Activated CD4-positive, alpha-beta T cell treated with anti-CD3 and anti-CD28 coated beads, Interleukin-10, Interleukin-2, amounts not matched to agents 100 ng/mL and 50 ng/mL, durations not matched to agents 16 hours and 8 hours (primary cell): ENCODE results near the gene LDLRAD4.
A peak's percentile ranks its signal among the peaks of the same experiment; 100 is the strongest.

Experiments used
- DNase-seq: peaks from one replicate; pipeline ENCODE4 v3.0.0-alpha.2; 2020

Gene LDLRAD4

DNA sequence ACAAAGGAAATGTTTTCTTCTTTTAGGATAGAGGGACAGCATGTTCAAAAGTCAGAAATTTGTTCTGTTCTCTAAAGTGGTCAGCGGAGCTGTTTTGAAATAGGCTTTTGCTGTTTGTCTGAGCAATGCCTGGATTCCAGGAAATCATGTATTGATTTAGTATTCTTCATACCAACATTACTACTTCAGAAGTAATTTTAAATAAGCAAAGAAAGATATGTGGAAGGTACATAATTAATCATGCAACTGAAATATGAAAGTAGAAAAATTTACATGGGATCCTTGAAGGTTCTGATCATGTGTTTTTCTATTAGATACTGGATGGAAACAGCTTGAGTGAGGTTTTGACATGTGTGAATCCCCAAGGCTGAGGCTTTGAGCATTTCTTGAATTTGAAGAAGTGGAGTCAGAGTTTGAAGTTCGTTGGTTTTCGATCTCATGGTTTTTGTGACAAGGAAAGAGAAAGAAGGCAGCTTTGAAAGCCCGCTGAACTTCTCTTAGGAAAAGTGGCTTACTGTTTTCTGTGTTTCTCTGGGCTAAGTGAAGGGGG is 220.0 kb downstream of the LDLRAD4 start:
- peak; percentile 38 for DNase-seq

DNA sequence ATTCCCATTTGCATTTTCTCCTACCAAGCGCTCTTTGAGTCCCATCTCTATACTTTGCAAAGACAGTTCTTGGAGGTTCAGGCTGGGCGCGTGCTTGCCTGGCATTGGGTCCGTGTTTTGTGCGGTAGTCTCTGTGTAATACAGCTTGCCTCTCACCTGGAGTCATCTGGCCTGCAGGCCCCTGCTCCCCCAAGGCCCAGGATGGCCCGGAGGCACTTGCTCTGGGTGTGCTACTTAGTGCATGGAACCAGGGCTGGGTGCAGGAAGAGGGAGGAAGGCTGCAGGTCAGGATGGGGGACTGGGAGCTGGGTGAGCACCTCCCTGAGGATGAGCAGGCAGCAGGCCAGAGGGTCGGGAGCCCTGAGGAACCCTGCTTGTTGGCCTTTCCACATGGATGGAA is 220.9 kb downstream of the LDLRAD4 start:
- DNase-seq, result no peak

DNA sequence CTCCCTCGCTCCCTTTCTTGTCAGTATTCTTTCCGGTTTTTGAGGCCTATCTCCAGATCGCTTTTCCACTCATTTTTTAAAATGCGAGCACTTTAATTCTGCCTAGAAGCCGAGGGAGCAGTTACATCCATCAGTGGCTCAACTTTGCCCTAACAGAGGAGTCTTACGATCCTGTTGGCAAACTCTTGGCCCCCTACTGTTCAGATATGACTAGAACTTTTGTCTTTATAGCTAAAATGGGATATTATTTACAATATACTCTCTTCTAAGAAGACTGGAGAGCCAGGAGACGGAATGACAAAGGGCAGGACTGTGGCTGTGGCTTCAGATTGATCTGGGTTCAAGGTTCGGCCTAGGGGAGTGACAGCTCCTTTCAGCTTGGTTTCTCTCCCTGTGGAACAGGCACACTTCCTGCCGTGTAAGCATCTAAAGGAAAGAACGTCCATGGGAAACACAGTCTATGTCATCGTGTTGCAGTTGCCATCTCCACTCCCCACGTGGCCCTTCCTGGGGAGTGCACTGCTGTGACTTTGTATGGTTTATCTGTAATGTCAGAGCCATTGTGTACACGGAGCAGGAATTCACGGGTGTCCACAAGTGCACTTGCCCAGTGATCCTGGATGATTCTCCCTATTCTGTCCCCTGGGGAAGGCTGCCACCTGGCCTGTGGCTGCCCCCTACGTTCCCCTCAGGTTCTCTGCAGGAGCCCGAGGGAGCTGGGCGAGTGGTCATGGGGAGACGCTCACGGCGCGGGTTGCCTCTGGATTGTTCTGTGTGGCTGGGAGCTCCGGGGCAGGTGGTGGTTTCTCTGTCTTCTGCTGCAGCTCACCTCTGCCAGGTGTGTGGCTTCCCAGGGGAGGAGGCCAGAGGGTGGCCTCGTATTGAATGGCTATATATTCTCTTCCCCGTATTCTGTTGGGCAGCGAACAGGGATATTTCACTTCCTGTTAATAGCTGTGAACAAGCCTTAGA is 222.0 kb downstream of the LDLRAD4 start:
- DNase-seq, result no peak

DNA sequence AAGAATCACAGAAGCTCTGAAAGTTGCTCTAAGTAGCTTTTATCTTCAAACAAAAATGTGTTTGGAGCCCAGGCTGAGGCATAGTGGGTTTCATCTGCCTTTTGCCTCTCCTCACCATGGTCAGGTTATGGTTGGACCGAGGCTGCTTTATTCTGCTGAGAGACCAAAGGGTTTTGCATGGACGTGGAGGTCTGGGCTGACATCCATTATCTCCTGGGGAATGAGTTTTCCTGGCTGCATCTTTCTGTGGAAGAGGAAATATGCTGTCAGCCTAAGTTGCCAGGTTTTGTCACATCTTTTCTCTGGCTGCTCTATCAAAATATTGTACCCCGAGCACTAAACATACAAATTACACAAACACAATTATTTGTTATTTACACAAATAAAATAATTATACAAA is 223.2 kb downstream of the LDLRAD4 start:
- no peak for DNase-seq

DNA sequence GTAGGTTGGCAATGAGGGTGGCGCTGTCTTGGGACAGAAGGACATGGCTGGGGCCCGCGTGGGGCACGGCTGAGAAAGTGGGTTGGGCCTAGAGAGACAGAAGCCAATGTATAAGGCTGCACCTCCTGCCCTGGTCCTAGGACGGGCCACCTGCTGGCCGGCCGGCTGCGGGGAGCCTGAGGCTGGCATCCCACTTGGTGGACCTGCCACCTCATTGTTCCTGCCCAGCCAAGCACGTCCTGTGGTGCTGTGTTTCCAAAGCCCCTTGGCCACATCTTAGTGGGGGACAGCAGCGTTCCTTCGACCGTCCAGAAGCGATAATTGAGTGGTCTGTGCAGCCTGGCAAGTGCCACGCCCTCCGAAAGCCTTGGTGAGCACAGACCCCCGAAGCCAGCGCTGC is 223.9 kb downstream of the LDLRAD4 start:
- no peak for DNase-seq

DNA sequence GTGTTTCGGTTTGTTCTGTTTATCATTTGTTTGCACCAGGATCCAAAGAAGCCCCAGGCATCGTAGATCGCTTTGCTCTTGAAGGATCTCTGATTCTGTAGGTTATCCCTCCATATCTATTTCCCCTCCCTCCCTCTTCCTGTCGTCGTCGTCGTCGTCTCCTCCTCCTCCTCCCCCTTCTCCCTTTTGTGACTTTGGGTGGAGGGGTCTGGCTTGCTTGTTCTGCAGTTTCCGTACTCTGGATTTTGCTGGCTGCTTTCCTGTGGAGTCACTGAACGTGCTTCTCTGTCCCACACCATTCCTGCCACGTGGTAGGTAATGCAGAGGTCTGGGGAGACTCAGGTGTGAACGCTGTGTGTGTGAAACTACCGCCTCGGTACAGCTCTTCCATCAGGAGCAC is 225.0 kb downstream of the LDLRAD4 start:
- DNase-seq, result no peak

DNA sequence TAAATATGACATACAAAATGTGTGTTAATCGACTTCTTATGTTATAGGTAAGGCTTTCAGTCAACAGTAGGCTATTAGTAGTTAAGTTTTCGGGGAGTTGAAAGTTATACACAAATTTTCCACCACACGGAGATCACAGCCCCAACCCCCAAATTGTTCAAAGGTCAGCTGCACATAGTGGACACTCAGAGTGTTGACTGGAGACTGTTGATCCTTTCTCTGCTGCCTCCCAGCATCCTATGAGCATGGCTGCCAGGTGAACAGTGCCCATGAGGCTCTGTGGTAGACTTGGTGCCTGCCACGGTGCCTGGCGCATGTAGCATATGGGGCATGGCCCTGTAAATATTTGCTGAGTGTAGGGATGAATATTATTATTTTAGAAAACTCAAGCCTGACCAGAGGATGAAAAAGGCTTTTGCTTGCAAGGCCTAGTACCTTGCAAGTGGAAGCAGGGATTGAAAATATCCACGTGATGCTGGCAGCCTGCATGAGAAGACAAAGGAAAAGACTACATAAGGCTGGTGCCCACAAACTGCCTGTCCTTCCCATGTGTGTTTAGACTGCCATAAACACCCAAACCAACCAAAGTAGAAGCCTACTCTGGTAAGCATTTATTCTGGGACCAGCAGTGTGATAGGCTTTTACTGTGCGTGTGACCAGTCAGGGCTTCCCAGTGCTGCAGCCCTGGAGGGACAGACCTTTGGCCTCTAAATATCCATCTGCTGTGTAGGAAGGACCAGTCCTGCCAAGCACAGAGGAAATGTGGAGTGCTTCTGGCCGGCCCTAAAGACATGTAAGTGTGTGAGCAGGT is 226.1 kb downstream of the LDLRAD4 start:
- no peak for DNase-seq

DNA sequence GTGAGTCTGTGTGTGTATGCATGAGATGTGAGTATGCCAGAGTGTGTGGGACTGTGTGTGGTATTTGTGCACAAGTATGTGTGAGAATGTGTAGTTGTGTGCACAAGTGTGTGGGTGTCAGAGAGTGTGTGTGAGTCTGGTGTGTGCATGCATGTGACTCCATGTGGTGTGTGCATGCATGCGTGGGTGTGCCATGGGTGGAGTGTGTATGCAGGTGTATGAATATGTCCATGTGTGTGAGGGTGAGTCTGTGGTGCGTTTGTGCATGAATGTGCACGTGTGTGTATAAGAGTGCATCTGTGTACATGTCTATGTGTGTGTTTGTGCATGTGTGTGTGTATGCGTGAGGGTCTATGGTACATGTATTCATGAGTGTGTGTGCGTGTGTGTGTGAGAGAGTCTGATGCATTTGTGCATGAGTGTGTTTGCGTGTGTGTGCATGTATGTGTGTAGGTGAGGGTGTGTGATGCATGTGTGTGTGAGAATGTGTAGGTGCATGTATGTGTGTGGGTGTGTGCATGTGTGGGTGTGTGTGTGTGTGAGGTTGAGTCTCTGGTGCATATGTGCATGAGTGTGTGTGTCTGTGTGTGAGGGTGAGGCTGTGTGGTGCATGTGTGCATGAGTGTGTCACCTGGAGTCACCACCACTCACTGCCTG is 226.8 kb downstream of the LDLRAD4 start:
- no peak for DNase-seq

DNA sequence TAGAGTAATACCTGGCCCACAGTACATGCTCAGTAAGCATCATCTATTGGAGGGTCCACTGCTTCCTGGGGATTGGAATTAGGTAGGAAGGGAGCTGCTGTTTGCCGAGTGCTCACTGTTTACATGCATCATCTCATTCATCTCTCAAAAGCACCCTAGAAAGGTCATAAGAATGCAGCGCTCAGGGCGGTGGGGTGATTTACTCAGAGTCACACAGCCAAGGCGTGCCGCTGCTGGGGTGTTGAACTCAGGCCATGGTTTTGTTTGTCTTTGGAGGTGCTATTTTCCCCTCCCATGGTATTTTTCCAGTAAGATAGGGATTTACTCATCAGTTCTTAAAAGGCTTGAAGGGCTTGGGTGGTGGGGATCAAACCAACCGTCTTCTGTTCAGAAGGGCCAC is 227.5 kb downstream of the LDLRAD4 start:
- DNase-seq, result no peak

DNA sequence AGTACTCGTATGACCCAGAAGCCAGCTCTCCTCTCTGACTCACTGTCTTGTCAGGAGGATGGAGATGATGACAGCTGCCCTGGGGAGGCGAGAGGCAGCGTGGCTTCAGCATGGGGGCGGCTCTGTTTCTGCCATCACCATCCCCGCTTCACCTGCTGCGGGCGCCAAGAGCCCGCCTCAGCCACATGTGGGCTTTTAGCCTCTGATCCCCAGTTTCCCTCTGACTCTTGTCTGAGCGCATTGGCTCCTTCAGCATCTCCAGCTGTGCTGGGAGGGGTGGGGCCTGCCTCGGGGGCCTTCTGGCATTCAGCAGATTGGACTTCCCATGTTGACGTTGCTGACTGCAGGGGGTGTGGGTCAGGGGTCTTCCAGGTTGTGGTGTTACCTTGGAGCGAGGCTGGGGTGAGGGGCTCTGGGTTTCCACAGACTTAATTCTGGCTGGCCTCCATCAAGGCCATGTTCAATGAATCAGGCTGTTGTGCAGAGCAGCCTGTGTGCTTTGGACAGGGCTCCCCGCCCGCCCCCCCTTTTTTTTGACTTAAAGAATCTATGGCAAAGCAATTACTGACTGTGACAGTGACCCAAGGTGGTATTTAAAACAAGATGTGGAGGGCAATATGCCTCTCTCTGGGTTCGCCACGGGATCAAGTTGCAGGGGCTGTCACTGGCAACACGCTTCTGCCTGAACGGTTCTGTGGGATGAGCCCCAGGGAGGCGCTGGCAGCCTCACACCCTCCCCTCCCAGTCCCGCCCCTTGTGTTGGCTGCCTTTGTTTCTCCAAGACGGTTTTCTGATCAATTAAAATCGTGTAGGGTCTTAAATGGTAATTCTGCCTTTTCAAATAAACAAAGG is 228.3 kb downstream of the LDLRAD4 start:
- peak; percentile 68 for DNase-seq

DNA sequence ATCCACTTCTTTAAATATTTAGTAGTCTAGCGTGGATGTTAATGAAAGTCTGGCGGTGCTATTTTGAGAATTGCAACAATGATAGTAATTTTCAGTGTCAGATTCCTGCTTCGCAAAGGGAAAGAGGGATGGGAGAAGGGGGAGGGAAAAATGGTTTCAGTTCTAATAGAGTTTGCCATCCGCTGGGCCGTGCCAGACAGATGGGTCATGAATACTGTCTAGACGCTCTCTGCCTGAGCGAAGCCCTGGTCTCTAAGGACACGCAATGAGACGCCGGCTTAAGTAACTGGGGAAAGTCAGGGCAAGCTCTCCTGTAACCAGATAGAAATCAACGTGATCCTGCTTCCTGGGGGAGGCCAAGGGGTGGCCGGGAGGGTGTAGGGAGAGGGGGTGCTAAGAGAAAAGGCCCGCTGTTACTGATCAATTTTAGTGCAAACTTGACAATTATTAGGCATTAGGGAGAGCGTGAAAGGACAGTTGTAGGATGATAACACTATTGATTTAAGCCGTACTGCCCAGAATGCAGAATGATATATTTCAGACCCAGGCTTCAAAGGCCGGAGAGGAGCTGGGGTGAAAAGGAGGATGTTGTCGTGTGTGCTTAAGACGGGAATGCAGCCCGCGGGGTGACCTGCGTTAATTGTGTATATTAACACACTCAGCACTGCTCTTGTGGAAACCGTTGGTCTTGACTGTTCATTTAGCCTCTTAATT is 229.2 kb downstream of the LDLRAD4 start:
- no peak for DNase-seq

DNA sequence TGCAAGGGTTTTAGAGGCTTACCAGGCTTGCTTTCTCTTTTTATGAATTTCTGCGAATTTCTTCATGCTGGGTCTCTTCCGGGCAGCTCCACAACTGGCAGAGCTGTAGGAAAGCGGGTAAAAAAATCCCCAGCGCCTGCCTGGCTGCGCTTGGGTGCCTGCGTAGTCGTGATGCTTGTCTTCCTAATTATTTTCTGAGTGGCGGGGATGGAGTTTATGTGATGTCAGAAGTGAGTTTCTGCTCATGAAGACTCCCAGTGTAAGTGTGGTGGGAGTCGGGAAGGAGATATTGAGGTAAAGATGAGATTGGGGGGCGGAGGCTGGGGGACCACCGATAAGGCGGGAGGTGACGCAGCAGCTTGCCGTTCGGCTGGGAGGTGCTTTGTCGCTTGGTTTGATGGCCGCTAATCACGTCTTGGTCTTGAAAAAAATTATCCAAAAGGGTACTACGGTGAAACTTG is 229.8 kb downstream of the LDLRAD4 start:
- DNase-seq, result no peak

DNA sequence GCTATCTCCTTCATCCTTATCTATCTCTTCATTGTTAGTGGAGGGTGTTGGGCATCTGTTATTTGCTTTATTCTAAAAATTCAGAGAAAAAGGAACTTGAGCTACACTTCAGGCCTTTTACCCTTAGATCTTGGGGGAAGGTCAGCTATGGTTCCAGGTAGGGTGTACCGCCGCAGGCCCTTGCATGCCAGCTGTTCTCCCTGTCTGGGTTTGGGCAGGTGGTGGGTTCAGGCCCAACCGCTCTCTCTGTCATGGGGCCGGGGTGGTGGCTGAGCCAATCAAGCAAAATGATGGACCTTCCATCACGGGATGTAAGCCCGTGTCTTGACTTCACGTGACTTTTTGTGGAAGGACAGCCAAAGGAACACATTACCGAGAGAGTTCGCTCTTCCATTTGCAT is 231.1 kb downstream of the LDLRAD4 start:
- DNase-seq, result no peak

DNA sequence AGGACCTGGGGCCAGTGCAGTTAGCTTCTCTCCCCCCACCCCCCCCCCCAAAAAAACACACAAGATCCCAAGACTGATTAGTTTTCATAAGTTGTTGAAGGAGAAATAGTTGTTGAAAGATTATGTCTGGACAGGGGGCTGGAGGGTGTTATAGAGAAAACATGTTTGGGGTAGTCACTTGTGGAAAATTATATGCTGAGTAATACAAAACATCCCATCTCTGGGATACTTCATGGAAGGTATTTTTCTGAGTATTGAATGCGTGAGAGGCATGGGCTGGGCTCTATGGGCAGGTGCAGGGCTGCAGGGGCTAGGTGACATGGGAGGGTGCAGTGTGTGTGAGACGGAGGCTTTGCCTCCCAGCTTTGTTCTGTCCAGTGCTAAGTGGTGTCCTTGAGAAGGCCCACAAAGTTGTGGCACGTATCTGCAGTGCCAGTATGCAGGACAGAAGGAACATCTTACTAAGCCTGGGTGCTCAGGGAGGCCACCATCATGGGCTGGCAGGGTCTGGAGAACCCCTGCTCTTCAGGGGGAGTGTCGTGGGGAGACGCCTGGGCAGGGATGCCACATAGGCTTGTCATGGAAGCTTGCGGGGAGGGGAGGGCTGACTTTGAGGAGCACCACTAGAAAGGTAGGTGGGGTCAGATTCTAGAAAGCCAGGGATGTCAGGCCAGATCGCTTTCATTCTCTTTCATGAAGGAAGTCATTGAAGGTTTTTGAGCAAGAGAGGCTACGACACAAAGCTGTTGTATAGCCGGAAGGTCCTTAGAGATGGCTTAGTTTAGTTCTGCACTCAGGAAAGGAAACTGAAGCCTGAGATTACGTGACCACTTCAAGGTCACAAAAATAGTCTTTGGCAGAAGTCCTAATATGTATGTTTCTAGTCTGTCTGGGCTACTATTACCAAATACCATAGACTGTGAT is 232.0 kb downstream of the LDLRAD4 start:
- no peak for DNase-seq

DNA sequence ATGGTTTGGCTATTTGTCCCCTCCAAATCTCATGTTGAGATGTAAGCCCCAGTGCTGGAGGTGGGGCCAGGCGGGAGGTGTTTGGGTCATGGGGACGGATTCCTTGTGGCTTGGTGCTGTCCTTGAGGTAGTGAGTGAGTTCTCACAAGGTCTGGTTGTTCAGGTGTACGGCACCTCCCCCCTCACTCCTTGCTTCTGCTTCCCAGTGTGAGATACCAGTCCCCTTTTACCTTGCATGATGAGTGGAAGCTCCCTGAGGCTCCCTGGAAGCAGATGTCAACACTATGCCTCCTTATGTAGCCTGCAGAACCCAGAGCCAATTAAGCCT is 232.6 kb downstream of the LDLRAD4 start:
- DNase-seq, result no peak

DNA sequence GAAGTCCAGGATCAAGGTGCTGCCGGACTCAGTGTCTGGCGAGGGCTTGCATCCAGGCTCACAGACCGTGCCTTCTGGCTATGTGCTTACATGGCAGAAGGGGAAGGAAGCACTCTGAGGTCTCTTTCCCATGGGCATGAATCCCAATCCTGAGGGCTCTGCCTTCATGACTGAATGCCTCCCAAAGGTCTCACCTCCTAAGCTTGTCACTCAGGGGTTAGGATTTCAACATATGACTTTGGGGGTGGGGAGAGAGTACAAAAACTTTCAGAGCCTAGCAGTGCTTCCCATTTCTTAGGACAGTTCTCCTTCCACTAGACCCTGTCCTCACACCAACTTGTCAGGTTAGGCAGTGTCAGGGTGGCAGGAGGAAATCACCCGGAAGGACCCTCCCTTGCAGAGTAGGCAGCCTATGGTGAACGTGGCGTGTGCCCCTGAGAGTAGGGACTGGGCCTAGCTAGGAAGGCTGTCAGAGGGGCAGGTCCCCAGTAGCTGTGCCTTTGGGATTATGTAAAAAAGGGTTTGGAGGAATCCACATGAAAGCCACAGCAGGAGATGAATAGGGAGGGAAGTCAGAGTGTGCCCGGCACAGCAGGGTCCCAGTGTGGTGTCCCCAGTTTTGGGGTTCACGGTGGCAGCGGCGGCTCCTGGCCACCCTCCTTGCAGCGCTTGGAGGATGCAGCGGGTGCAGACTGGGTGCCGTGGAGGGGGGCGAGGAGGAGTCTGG is 233.3 kb downstream of the LDLRAD4 start:
- no peak for DNase-seq

DNA sequence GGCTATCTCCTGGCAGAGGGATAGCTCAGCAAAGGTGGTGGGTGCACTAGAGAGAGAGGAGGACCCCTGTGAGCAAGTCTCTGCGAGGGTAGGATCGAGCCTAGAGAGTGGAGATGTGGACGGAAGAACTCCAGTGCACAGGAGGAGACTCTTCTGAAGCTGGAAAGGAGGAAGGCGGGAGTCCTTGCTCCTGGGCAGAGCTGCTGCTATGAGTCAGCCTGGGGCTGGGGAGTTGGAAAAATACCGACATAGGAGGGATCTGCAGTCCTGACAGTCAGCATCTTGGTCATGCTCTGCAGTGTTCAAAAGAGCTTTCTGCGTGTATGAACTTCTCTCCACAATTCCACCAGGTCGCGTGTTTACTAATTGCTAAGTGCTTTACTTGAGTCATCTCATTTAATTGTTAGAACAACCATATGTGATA is 233.8 kb downstream of the LDLRAD4 start:
- DNase-seq, result no peak

DNA sequence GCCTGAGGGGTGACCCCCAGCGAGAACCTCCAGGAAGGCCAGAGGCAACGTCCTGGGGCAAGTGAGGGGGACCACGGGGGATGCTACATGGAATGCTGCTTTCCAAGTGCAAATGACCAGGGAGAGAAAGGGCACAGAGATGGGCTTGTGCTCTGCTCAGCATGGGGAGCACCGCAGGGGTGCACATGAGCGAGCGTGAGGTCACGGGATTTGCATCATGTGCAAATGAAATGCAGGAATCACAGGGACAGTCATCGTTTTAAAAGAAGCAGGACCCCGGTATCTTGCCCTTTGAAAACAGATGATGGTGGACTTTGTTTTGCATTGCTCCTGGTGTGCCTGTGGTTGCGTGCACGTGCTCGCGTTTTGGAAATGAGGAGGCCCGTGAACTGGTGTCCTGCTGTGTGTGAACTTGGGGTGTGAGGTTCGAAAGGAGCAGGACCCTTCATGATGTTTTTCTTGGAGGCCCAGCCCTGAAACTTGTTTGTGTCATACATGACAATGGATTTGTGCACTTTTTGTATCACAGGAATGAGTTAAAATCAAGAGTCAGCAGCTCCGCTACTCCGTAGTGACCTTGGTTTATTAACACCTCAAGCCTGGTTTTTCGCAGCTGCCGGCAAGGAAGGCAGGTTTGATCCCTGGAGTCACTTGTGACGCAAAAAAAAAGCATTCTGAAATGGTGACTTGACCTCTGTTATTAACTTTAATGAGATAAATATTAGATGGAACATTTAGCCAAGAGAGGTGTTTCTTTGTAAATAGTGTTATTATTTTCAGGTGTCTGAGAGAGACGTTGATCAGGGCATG is 234.5 kb downstream of the LDLRAD4 start:
- no peak for DNase-seq

DNA sequence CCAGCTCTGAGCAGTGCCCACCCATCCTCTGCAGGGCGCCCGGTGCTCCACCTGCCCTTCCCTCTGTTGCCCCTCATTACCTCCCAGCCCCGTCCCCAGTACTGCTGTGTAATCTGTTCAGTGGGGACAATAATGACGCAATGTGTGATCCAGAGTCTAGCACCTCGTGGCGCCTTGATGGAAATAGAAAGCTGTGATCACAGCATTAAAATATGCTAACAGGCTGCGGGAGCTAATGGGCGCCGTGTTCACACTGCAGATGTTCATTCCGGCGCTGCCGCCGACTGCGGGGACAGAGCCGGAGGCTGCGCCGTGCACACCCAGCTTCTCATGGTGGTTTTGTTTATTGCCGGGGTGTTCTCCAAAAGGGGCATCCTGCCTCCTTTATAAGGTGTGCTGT is 235.2 kb downstream of the LDLRAD4 start:
- DNase-seq, result no peak
